Transverse colon (tissue), 4 donors: ENCODE data around the gene ZBTB20. TPM values are rescaled to one million over a fixed set of nuclear protein-coding genes. Genes with fewer than 3 reads are reported as not detected.

Experiments
- DNase-seq: peaks from one replicate; pipeline ENCODE4 v3.0.0-alpha.2; 2019
- H3K27ac ChIP-seq, 4 donors: fragments of 200-600 bp; sonication (generic); 2 replicates each; pipeline ENCODE4 v1.5.1; 2016 to 2018; ENCODE audit warnings: inconsistent platforms in 4 of 4
- H3K27me3 ChIP-seq: fragments of 200-600 bp; sonication (generic); 2 replicates; pipeline ENCODE4 v1.5.1; 2017; ENCODE audit warnings: inconsistent platforms
- H3K36me3 ChIP-seq, 4 donors: fragments of 200-600 bp; sonication (generic); 2 replicates each; pipeline ENCODE4 v1.5.1; 2017 to 2019; ENCODE audit warnings: inconsistent platforms in 4 of 4
- H3K4me1 ChIP-seq, 4 donors: fragments of 200-600 bp; sonication (generic); 2 replicates each; pipeline ENCODE4 v1.5.1; 2017 to 2020; ENCODE audit warnings: inconsistent platforms in 4 of 4
- H3K4me3 ChIP-seq, 4 donors: fragments of 200-600 bp; sonication (generic); 1 replicate in 1 of 4; 2 replicates in 3 of 4; pipeline versions ENCODE4 v1.5.1 to v1.6.1; 2017 to 2019; ENCODE audit warnings: inconsistent platforms in 4 of 4
- H3K9me3 ChIP-seq, 2 donors: fragments of 200-600 bp; sonication (generic); 2 replicates each; pipeline ENCODE4 v1.5.1; 2017 to 2019; ENCODE audit warnings: inconsistent platforms in 2 of 2
- CTCF ChIP-seq, 5 experiments: fragments of 200-600 bp in 3 of 5; fragments of 450-650 bp in 2 of 5; sonication (generic) in 3 of 5; IDR thresholded peaks; 1 replicate in 2 of 5; 2 replicates in 3 of 5; pipeline ENCODE4 v1.5.1; 2016 to 2017; ENCODE audit warnings: antibody characterized with exemption in 5 of 5, inconsistent platforms in 3 of 5, mild to moderate bottlenecking in 2 of 5, moderate library complexity in 1 of 5
- EP300 ChIP-seq: sonication (generic); formaldehyde crosslinking; IDR thresholded peaks from one replicate; pipeline ENCODE4 v1.6.1; 2017; ENCODE audit warnings: antibody characterized with exemption, low read depth
- POLR2A ChIP-seq: fragments of 450-650 bp; IDR thresholded peaks from one replicate; pipeline ENCODE4 v1.6.1; 2016; ENCODE audit warnings: antibody characterized with exemption, mild to moderate bottlenecking, moderate library complexity
- POLR2AphosphoS5 ChIP-seq, 3 donors: sonication (generic); formaldehyde crosslinking; IDR thresholded peaks; one replicate each; pipeline ENCODE4 v1.6.1; 2016; ENCODE audit warnings: antibody characterized with exemption in 3 of 3
- WGBS, 2 donors: methylation state at CpG; one replicate each; pipeline ENCODE4 v1.1.5; 2018; ENCODE audit warnings: low coverage in 1 of 2; 5-methylcytosine and 5-hydroxymethylcytosine counted together
- in situ Hi-C, 4 donors: fragments of 200-750 bp; cut with MboI; loops; one replicate each; pipeline versions ENCODE4 v1.15.0 to v1.15.1; 2017; ENCODE audit warnings: low sequenced_read_pairs in 3 of 4, low pct_ligation_motif_present in 1 of 4, low pct_unique_long_range_greater_than_20kb in 1 of 4
- intact Hi-C: fragments of 100-400 bp; cut with DNase I; formaldehyde crosslinking; loops from one replicate; pipeline ENCODE4 v1.15.1; 2023; ENCODE audit warnings: low total_unique reads
- total RNA-seq, 4 donors: library from RNA; depleted of rRNA; stranded (reverse); fragments of >200 nt; gene quantifications; one replicate each; pipeline ENCODE4 v1.1.0, GENCODE V29; 2016

The ZBTB20 gene
- total RNA-seq, 4 donors from 2014 or later, result 44.6 to 50.5 (median 46.4) TPM

- intact Hi-C loops, result no loop called here
- in situ Hi-C loops, result no loop called here
- Histone ChIP-seq H3K4me3 (no peak overlapping the region), H3K36me3 (no peaks in the 10 kb centered on the region), H3K9me3 (no peaks in the 10 kb centered on the region), H3K27ac (no peak overlapping the region), H3K4me1 (no peaks in the 10 kb centered on the region), H3K27me3 (no peaks in the 10 kb centered on the region)
- 90 to 96% methylated on average over 4 of the region's 4 CpGs for WGBS, 2 donors
- TF ChIP-seq CTCF (IDR thresholded peaks at IDR 0.05), result no peak
- TF ChIP-seq POLR2AphosphoS5 (IDR thresholded peaks at IDR 0.05), result no peak
- TF ChIP-seq EP300, result no peak
- no peak for TF ChIP-seq POLR2A
- DNase-seq, result no peak
These were observed 14.2 kb upstream of the ZBTB20 start for GRCh38 chr3:115161168-115161834.

GRCh38 chr3:115160295-115160694 lies 13.2 kb upstream of the ZBTB20 start:
- TF ChIP-seq CTCF (IDR thresholded peaks at IDR 0.05) (no peak), POLR2A (no peak), EP300 (no peak), POLR2AphosphoS5 (IDR thresholded peaks at IDR 0.05) (no peak)
- in situ Hi-C loops (no loop called here), intact Hi-C loops (no loop called here)
- no peak overlapping the region for H3K27ac ChIP-seq
- 58 to 67% methylated on average over 1 of the region's 1 CpG for WGBS, 2 donors
- H3K4me1 ChIP-seq, result no peaks in the 10 kb centered on the region
- H3K9me3 ChIP-seq, result no peaks in the 10 kb centered on the region
- no peaks in the 10 kb centered on the region for H3K27me3 ChIP-seq
- H3K36me3 ChIP-seq, result no peaks in the 10 kb centered on the region
- DNase-seq, result no peak
- no peak overlapping the region for H3K4me3 ChIP-seq

GRCh38 chr3:115156046-115156654 lies 9.1 kb upstream of the ZBTB20 start:
- TF ChIP-seq POLR2A (no peak), POLR2AphosphoS5 (IDR thresholded peaks at IDR 0.05) (no peak), EP300 (no peak), CTCF (IDR thresholded peaks at IDR 0.05) (no peak)
- no peaks in the 10 kb centered on the region for H3K4me1 ChIP-seq
- H3K4me3 ChIP-seq, result no peak overlapping the region
- intact Hi-C loops (no loop called here), in situ Hi-C loops (no loop called here)
- H3K27me3 ChIP-seq, result no peaks in the 10 kb centered on the region
- H3K27ac ChIP-seq, result no peak overlapping the region
- H3K9me3 ChIP-seq, result no peaks in the 10 kb centered on the region
- WGBS, 2 donors, result 75 to 80% methylated on average over 1 to 4 of the region's 4 CpGs
- no peak for DNase-seq
- no peaks in the 10 kb centered on the region for H3K36me3 ChIP-seq

GRCh38 chr3:115154611-115155010 lies 7.5 kb upstream of the ZBTB20 start:
- TF ChIP-seq POLR2AphosphoS5 (IDR thresholded peaks at IDR 0.05), result no peak
- TF ChIP-seq POLR2A, result no peak
- TF ChIP-seq CTCF (IDR thresholded peaks at IDR 0.05), result no peak
- no peak for TF ChIP-seq EP300
- WGBS, 2 donors, result 69 to 83% methylated on average over 3 of the region's 3 CpGs
- in situ Hi-C loops, result no loop called here

More at GRCh38 chr3:115154611-115155010, 7.5 kb upstream of the ZBTB20 start:
- Histone ChIP-seq H3K27ac (no peak overlapping the region), H3K4me1 (no peaks in the 10 kb centered on the region), H3K36me3 (no peaks in the 10 kb centered on the region), H3K4me3 (no peak overlapping the region), H3K9me3 (no peaks in the 10 kb centered on the region), H3K27me3 (no peaks in the 10 kb centered on the region)
- DNase-seq, result no peak
- intact Hi-C loops, result no loop called here
